ENCODE data around the gene NOP56. TPM values are rescaled to one million over a fixed set of nuclear protein-coding genes. Genes with fewer than 3 reads are reported as not detected.
"Not testable (repeated sequence)": the region's sequence is repeated elsewhere in the genome, so short reads cannot be mapped to it uniquely, and the experiment has no call there.

NOP56 gene
- total RNA-seq, 3 donors from 2014 or later: 80.8 to 116 (median 107) TPM

DNA sequence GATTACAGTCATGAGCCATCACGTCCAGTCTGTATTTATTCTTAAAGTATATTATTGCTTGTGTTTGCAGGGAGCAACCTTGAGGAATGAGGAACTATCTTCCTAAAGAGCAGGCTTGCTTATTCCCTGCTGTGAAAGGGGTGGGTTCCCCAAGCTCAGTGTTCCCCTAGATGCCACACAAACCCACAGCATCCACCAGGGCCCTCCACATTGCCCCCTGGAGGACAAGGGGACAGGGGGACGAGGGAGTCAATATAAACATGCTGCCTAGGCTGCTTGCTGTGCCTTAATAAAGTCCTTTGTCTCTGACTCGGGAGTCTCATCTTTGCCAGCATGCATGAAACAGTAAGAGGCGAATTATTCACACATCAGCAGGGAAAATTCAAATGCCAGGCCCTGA is 19.5 kb downstream of the NOP56 start:
- TF ChIP-seq, protein P1, sequence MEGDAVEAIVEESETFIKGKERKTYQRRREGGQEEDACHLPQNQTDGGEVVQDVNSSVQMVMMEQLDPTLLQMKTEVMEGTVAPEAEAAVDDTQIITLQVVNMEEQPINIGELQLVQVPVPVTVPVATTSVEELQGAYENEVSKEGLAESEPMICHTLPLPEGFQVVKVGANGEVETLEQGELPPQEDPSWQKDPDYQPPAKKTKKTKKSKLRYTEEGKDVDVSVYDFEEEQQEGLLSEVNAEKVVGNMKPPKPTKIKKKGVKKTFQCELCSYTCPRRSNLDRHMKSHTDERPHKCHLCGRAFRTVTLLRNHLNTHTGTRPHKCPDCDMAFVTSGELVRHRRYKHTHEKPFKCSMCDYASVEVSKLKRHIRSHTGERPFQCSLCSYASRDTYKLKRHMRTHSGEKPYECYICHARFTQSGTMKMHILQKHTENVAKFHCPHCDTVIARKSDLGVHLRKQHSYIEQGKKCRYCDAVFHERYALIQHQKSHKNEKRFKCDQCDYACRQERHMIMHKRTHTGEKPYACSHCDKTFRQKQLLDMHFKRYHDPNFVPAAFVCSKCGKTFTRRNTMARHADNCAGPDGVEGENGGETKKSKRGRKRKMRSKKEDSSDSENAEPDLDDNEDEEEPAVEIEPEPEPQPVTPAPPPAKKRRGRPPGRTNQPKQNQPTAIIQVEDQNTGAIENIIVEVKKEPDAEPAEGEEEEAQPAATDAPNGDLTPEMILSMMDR (IDR thresholded peaks at IDR 0.05): no peak
- DNase-seq (no peak), ATAC-seq (no peak)
- intact Hi-C loops (cut with DNase I, micrococcal nuclease): no loop called here
- no peaks in the 10 kb centered on the region for H3K4me1 ChIP-seq (ENCODE audit: low read depth)
- no peak overlapping the region for H3K4me3 ChIP-seq
- H3K36me3 ChIP-seq (ENCODE audit: low read depth): no peaks in the 10 kb centered on the region
- H3K9me3 ChIP-seq: no peaks in the 10 kb centered on the region

DNA sequence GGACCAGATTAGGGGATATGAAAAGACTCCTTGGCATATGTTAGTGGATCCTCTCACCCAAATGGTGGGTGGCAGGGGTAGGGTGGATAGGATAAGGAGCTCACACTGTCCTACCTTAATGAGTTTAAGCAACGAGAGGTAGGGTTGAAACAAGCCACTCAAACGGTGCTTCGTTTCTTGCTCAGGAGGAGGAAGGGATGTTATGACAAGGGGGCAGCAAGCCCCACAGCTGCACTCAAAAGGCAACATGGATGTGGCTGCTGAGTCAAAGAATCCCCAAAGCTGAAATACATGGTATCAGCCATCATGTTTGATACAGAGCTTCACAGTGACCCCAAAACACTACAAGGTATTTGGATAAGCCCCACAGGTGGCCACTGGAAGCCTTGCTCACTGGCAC is 20.0 kb downstream of the NOP56 start:
- Histone ChIP-seq H3K9me3 (no peaks in the 10 kb centered on the region), H3K4me3 (no peak overlapping the region), H3K36me3 (ENCODE audit: low read depth) (no peaks in the 10 kb centered on the region), H3K4me1 (ENCODE audit: low read depth) (no peaks in the 10 kb centered on the region)
- DNase-seq (no peak), ATAC-seq (no peak)
- TF ChIP-seq, protein P1 (IDR thresholded peaks at IDR 0.05): no peak
- intact Hi-C loops (cut with DNase I, micrococcal nuclease): no loop called here

DNA sequence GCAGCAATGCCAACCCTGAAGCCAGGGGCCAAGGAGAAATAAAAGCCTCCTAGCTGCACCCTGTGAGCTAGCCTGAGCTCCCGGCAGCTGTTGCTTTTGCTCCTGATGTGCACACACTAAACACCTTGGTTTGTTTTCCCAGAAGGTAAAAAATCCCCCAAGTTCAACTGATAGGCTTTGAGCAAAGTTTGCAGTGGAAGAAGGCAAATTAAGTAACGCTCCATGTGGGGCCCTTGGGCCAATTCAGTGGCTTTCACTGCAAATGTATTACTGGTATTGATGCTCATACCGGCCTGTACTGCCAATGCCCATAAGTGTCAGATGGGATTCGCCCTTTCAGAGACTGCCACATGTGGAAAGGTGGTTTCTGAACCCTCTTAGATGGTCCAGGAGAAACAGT is 21.0 kb downstream of the NOP56 start:
- DNase-seq (no peak), ATAC-seq (no peak)
- H3K4me3 ChIP-seq: no peak overlapping the region
- TF ChIP-seq, protein P1 (IDR thresholded peaks at IDR 0.05): no peak
- no peaks in the 10 kb centered on the region for H3K36me3 ChIP-seq (ENCODE audit: low read depth)
- intact Hi-C loops (cut with DNase I, micrococcal nuclease): no loop called here
- H3K4me1 ChIP-seq (ENCODE audit: low read depth): no peaks in the 10 kb centered on the region
- no peaks in the 10 kb centered on the region for H3K9me3 ChIP-seq

DNA sequence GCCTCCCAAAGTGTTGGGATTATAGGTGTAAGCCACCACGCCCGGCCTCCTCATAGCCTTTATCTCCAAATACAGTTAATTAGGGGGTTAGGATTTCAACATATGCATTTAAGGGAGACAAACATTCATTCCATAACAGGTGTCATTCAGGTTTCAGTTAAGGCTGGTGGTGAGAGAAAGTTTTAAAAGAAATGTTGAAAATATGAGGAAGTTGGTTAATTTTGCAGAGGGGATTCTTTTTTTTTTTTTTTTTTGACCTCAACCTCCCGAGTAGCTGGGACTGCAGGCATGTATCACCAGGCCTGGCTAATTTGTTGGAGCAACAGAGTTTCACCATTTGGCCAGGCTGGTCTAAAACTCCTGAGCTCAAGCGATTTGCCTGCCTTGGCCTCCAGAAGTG is 27.6 kb downstream of the NOP56 start:
- intact Hi-C loops (cut with DNase I, micrococcal nuclease): no loop called here
- Histone ChIP-seq H3K4me1 (ENCODE audit: low read depth) (no peaks in the 10 kb centered on the region), H3K9me3 (no peaks in the 10 kb centered on the region), H3K36me3 (ENCODE audit: low read depth) (no peaks in the 10 kb centered on the region), H3K4me3 (no peak overlapping the region)
- DNase-seq (no peak), ATAC-seq (no peak)
- TF ChIP-seq, protein P1 (IDR thresholded peaks at IDR 0.05): no peak

DNA sequence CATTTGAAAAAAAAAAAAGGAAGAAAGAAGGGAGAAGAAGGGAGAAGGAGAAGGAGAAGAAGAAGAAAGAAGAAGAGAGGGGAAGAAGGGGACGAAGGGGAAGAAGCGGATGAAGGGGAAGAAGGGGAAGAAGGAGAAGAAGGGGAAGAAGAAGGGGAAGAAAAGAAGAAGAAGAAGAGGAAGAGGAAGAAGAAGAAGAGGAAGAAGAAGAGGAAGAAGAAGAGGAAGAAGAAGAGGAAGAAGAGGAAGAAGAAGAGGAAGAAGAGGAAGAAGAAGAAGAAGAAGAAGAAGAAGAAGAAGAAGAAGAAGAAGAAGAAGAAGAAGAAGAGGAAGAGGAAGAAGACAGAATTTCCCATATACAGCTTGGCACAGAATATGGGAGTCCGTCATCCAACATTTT is 29.6 kb downstream of the NOP56 start:
- H3K9me3 ChIP-seq; intact Hi-C loops (cut with DNase I, micrococcal nuclease); H3K4me3 ChIP-seq; DNase-seq; H3K36me3 ChIP-seq (ENCODE audit: low read depth); H3K4me1 ChIP-seq (ENCODE audit: low read depth); ATAC-seq: not testable (repeated sequence)

DNA sequence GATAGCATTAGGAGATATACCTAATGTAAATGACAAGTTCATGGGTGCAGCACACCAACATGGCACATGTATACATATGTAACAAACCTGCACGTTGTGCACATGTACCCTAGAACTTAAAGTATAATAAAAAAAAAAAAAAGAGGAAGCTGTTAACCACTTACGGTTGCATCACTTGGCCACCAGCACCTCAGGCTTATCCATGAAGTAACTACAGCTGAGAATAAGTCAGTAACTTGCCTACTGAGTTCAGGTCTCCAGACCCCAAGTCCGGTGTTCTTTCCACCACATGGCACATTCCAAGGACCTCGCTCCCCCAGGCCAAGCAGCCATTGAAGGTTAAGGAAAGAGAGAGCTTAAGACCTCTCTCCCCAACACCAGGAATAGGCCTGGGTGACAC is 32.4 kb downstream of the NOP56 start:
- H3K4me3 ChIP-seq; H3K36me3 ChIP-seq (ENCODE audit: low read depth); H3K4me1 ChIP-seq (ENCODE audit: low read depth); intact Hi-C loops (cut with DNase I, micrococcal nuclease); H3K9me3 ChIP-seq; DNase-seq; ATAC-seq: not testable (repeated sequence)

DNA sequence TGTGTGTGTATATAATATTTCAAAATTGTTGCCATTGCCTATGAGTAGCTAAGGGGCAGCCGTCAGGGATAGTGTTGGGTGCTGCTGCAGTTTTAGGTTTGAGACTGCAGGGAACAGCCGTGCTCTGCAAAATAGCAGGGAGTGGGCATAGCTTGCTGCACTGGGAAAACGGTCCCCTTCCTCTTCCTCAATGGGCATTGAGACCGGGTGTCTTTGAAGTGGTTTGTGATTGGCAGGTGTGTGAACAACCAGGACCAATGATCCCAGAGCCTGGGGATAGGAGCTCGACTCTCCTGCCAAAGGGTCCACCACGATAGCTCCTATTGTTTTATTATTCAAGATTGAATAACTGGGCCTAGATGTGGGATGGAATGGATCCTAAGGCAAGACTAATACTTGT is 35.1 kb downstream of the NOP56 start:
- ATAC-seq (no peak), DNase-seq (no peak)
- Histone ChIP-seq H3K4me1 (ENCODE audit: low read depth) (no peaks in the 10 kb centered on the region), H3K4me3 (no peak overlapping the region), H3K9me3 (no peaks in the 10 kb centered on the region), H3K36me3 (ENCODE audit: low read depth) (no peaks in the 10 kb centered on the region)
- TF ChIP-seq, protein P1 (IDR thresholded peaks at IDR 0.05): no peak
- intact Hi-C loops (cut with DNase I, micrococcal nuclease): no loop called here

Measured in mucosa of descending colon (tissue), 3 donors.